BJ (cell line): ENCODE results near the gene NCK2. TPM values are rescaled to one million over a fixed set of nuclear protein-coding genes. Genes with fewer than 3 reads are reported as not detected.

ENCODE experiments used
- CTCF ChIA-PET: fragments of 350-600 bp; formaldehyde crosslinking; extraction: SDS; loops from one replicate; lab custom pipeline; 2021; ENCODE audit warnings: antibody characterized with exemption, inconsistent platforms; lab: Yijun Ruan, JAX
- POLR2A ChIA-PET: fragments of 300-600 bp; sonication (Branson Sonifier 250); formaldehyde crosslinking; extraction: SDS; loops from one replicate; lab custom pipeline; 2021; ENCODE audit warnings: antibody characterized with exemption; lab: Charles Lee
- DNase-seq: peaks from one replicate; pipeline ENCODE4 v3.0.0-alpha.2; 2011; ENCODE audit warnings: low read depth
- H3K27me3 ChIP-seq: 2 replicates; pipeline ENCODE4 v1.6.0; 2011; ENCODE audit warnings: low read length; ENCODE audit not compliant: control insufficient read depth, insufficient read depth
- H3K36me3 ChIP-seq: 2 replicates; pipeline ENCODE4 v1.5.1; 2011; ENCODE audit warnings: low read length; ENCODE audit not compliant: control insufficient read depth, insufficient read depth
- H3K4me3 ChIP-seq: 2 replicates; pipeline ENCODE4 v1.5.1; 2011; ENCODE audit warnings: low read depth, mild to moderate bottlenecking, control low read depth, low read length
- CTCF ChIP-seq: IDR thresholded peaks from 2 replicates; pipeline ENCODE4 v1.5.1; 2011; ENCODE audit warnings: low read depth, mild to moderate bottlenecking, control low read depth, inconsistent platforms, low read length, moderate library complexity; ENCODE audit not compliant: insufficient read depth
- polyA plus RNA-seq: library from polyadenylated mRNA; depleted of rRNA; stranded (reverse); fragments of >200 nt; gene quantifications from 2 replicates; pipeline ENCODE4 v1.2.3, GENCODE V29; 2011

NCK2 gene
- polyA plus RNA-seq, 1 experiment = 32.9 TPM

- Histone ChIP-seq H3K4me3 (no peak overlapping the region), H3K27me3 (no peaks in the 10 kb centered on the region), H3K36me3 (no peaks in the 10 kb centered on the region; the same call in 1 of the 2 replicates)
- CTCF ChIA-PET = no interaction called here
- no peak for DNase-seq
- POLR2A ChIA-PET = no interaction called here
- TF ChIP-seq CTCF = no peak
Observed at GRCh38 chr2:105751272-105751671, 6.6 kb downstream of the NCK2 start.

- H3K36me3 ChIP-seq = no peaks in the 10 kb centered on the region; the same call in 1 of the 2 replicates
- CTCF ChIA-PET = no interaction called here
- no peak for TF ChIP-seq CTCF
- no peaks in the 10 kb centered on the region for H3K27me3 ChIP-seq
- no peak overlapping the region for H3K4me3 ChIP-seq
- POLR2A ChIA-PET = no interaction called here
- DNase-seq = no peak
Observed at GRCh38 chr2:105752691-105753358, 8.1 kb downstream of the NCK2 start.

GRCh38 chr2:105753380-105753779 lies 8.7 kb downstream of the NCK2 start:
- Histone ChIP-seq H3K36me3 (no peaks in the 10 kb centered on the region; the same call in 1 of the 2 replicates), H3K4me3 (no peak overlapping the region), H3K27me3 (no peaks in the 10 kb centered on the region)
- CTCF ChIA-PET = no interaction called here
- DNase-seq = no peak
- POLR2A ChIA-PET = no interaction called here
- no peak for TF ChIP-seq CTCF

DNA sequence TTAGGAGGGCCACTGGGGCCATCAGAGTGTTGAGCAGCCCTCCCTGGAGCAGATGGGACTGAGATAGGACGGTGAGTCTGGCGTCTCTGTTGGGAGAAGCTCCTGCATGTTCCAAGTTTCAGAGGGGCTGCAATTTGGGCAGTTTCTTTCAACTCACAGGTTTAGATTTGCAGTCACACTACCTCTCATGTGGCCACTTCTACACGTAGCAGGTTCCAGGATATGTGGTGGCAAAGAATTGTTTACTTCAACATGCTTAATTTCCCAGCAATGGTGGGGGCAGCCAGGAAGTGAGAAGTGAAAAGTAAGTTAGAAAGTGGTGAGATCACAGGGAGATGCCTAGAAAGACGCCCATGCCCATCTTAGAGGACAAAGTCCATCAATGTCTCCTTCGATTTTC lies 9.3 kb downstream of the NCK2 start:
- ChIA-PET CTCF (no interaction called here), POLR2A (no interaction called here)
- no peaks in the 10 kb centered on the region for H3K27me3 ChIP-seq
- no peak for DNase-seq
- no peak overlapping the region for H3K4me3 ChIP-seq
- no peaks in the 10 kb centered on the region; the same call in 1 of the 2 replicates for H3K36me3 ChIP-seq
- no peak for TF ChIP-seq CTCF

DNA sequence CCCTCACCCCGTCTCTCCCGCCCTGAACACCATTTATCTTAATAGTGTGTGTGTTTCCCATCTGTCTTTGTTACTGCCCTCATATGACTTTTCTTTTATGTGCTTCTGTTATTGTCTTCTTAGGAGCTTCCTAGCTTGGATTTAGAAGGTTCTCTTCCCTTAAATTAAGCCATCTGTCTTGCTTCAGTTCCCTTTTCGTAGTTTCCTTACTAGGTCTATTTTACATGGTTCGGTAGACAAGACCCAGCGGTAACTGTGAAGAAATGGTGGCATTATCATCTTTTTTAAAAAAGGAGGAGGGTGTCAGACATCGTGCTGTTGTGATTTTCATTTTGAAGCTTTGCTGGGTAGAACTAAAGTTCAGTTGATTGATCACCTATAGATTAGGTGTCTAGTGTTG lies 10.3 kb downstream of the NCK2 start:
- H3K36me3 ChIP-seq = no peaks in the 10 kb centered on the region; the same call in 1 of the 2 replicates
- POLR2A ChIA-PET = no interaction called here
- DNase-seq = no peak
- H3K4me3 ChIP-seq = no peak overlapping the region
- no peak for TF ChIP-seq CTCF
- CTCF ChIA-PET = no interaction called here
- H3K27me3 ChIP-seq = no peaks in the 10 kb centered on the region
